Activated CD4-positive, CD25-positive, alpha-beta regulatory T cell treated with anti-CD3 and anti-CD28 coated beads, Interleukin-2, amount 50 U/mL, for 24 hours (primary cell): ENCODE measurements around the gene ACAT2.
"Not testable (repeated sequence)": the region's sequence is repeated elsewhere in the genome, so short reads cannot be mapped to it uniquely, and the experiment has no call there.

Experiments used
- ATAC-seq, 2 donors: fragments of 150-1000 bp; cut with Tn5 transposase; one replicate each; pipeline ENCODE4 v1.10.0; 2021; ENCODE audit warnings: mild to moderate bottlenecking in 1 of 2, moderate library complexity in 1 of 2

The ACAT2 gene

GRCh38 chr6:159777240-159777904, 15.5 kb downstream of the ACAT2 start:
- no peak for ATAC-seq

GRCh38 chr6:159778131-159778530, 16.3 kb downstream of the ACAT2 start:
- ATAC-seq: no peak

GRCh38 chr6:159778542-159779103, 16.8 kb downstream of the ACAT2 start:
- ATAC-seq: no peak

GRCh38 chr6:159788276-159788675, 26.4 kb downstream of the ACAT2 start:
- no peak for ATAC-seq

GRCh38 chr6:159788753-159789376, 27.0 kb downstream of the ACAT2 start:
- no peak for ATAC-seq

GRCh38 chr6:159789377-159790148, 27.7 kb downstream of the ACAT2 start, which contains the start of gene TCP1:
TCP1 (minus strand) TSS chr6:159789602; CDS start chr6:159789468, 134 bp downstream.
- ATAC-seq: peak; percentile 79 to 83

GRCh38 chr6:159790149-159790955, 28.5 kb downstream of the ACAT2 start, which contains the start of gene MRPL18:
MRPL18 (plus strand) TSS chr6:159790467; CDS start chr6:159790588, 121 bp downstream.
- ATAC-seq: peak; percentile 86 to 88

- ATAC-seq: no peak
Observed at GRCh38 chr6:159790956-159791598, 29.2 kb downstream of the ACAT2 start.

GRCh38 chr6:159794976-159795375, 33.1 kb downstream of the ACAT2 start:
- not testable (repeated sequence) for ATAC-seq

GRCh38 chr6:159797554-159797953, 35.7 kb downstream of the ACAT2 start:
- ATAC-seq: no peak

GRCh38 chr6:159800141-159800865, 38.5 kb downstream of the ACAT2 start, which contains the start of gene PNLDC1:
PNLDC1 (plus strand) TSS chr6:159800276; CDS start chr6:159800308, 32 bp downstream.
- ATAC-seq: no peak

GRCh38 chr6:159801935-159802334, 40.1 kb downstream of the ACAT2 start:
- no peak for ATAC-seq

- ATAC-seq: no peak
Observed at GRCh38 chr6:159804504-159804903, 42.7 kb downstream of the ACAT2 start.

- ATAC-seq: no peak
Observed at GRCh38 chr6:159805440-159806020, 43.7 kb downstream of the ACAT2 start.

GRCh38 chr6:159806021-159806458, 44.2 kb downstream of the ACAT2 start:
- ATAC-seq: no peak

- ATAC-seq: no peak
Observed at GRCh38 chr6:159807150-159807858, 45.5 kb downstream of the ACAT2 start.

- no peak for ATAC-seq
Observed at GRCh38 chr6:159808647-159809046, 46.8 kb downstream of the ACAT2 start.

GRCh38 chr6:159809149-159809548, 47.3 kb downstream of the ACAT2 start:
- no peak for ATAC-seq

- no peak for ATAC-seq
Observed at GRCh38 chr6:159813781-159814180, 51.9 kb downstream of the ACAT2 start.

- no peak for ATAC-seq
Observed at GRCh38 chr6:159815410-159815809, 53.6 kb downstream of the ACAT2 start.
